Measurements from ENCODE around the gene ZNF280C.
"Not testable (repeated sequence)": the region's sequence is repeated elsewhere in the genome, so short reads cannot be mapped to it uniquely, and the experiment has no call there.

The ZNF280C gene

DNA sequence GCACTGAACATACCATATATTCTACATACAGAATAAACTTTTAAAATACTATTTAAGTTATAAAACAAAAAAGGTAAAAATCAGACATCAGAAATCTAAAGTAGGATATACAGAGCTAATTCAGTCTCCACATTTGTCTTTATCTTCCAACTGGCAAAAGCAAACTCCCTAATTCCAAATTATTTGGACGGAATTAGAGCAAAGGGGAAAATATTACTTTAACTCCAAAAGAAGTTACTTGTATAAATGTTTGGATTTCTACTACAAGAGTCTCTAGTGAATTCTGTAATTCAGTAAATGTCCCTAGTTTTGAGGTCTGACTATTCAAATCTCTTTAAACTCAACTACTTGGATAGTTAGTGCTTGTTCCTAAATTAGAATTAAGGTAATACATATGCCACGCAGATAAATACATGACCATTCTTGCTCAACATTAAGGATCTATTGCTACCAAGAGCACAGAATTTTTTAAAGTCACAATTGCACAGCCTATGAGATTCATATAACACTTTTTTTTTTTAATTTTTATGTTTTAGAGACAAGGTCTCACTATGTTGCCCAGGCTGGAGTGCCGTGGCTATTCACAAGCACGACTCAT lies 7.3 kb downstream of the ZNF280C start:
- DNase-seq (ENCODE audit: low read depth), result no peak

DNA sequence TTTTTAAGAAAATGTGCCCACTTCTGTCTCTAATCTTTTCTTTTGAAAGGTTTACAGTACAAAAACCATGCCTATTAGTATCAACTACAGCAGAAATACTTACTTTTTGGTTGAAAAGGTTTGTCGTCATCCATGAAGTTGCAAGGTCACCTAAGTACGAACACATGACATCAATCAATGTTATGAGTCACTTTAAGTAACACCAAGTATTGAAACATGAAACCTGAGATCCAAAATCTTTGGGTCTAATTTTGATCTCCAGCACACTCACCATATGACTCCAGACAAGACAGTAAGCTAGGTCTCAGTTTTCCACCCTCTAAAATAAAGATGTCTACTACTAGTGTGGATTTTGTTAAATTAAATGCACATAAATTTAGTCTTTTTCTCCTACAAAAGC lies 8.4 kb downstream of the ZNF280C start:
- DNase-seq (ENCODE audit: low read depth), result no peak

DNA sequence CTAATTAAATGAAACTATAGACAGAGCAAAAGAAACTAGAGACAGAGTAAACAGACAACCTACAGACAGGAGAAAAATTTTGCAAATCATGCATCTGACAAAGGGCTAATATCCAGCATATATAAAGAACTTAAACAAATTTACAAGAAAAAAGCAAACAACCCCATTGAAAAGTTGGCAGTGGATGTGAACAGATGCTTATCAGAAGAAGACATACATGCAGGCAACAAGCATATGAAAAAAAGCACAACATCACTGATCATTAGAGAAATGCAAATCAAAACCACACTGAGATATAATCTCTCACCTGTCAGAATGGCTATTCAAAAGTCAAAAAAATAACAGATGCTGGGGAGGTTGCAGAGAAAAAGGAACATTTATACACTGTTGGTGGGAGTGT lies 14.8 kb downstream of the ZNF280C start:
- no peak for DNase-seq (ENCODE audit: low read depth)

DNA sequence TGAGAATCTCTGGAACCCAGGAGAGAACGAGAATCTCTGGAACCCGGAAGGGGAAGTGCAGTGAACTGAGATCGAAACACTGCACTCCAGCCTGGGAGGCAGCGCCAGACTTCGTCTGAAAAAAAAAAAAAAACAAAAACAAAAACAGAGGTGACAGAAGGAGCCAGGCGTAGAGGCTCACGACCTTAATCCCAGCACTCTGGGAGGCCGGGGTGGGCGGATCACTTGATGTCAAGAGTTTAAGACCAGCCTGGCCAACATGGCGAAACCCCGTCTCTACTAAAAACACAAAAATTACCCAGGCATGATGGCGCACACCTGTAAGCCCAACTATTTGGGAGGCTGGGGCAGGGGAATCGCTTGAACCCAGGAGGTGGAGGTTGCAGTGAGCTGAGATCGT lies 17.0 kb downstream of the ZNF280C start:
- no peak for DNase-seq (ENCODE audit: low read depth)

- DNase-seq (ENCODE audit: low read depth), result no peak
Observed at GRCh38 chrX:130247996-130248395, 20.7 kb downstream of the ZNF280C start.

DNA sequence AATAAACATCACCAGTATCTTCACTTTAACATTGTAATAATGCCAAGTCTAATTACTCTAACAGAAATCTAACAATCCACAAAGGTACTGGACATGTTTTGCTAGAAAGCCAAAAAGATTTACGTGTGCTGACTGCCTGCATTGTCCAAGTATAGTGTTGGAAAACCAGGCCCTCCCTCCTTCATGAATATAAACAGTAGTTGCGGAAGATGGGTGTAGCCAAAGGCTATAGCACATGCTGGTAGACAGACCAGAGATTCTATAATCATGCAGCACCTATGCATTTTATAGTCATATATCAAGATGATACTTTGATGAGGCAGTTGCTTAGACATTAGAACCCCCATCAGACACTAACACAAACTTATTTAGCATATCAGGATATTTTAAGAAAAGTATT lies 22.6 kb downstream of the ZNF280C start:
- no peak for DNase-seq (ENCODE audit: low read depth)

DNA sequence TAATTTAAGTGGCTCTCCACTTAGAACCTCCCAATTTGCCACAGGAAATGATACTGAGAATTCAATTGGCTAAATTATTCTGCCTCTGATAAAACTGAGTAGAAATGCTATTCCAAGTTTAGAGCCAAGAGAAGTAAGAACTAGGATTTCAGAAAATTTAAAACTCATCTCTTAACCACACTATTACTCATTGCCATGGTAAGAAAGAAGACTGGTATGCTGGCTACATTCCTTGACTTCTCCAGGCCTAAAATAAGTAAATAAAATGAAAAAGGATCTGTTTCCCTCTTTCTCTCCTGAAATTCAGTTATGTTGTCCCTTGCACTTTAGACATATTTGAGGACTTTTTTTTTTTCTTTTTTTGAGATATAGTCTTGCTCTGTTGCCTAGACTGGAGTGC lies 23.3 kb downstream of the ZNF280C start:
- no peak for DNase-seq (ENCODE audit: low read depth)

GRCh38 chrX:130231184-130231583 lies 37.5 kb downstream of the ZNF280C start:
- DNase-seq (ENCODE audit: low read depth), result not testable (repeated sequence)

DNA sequence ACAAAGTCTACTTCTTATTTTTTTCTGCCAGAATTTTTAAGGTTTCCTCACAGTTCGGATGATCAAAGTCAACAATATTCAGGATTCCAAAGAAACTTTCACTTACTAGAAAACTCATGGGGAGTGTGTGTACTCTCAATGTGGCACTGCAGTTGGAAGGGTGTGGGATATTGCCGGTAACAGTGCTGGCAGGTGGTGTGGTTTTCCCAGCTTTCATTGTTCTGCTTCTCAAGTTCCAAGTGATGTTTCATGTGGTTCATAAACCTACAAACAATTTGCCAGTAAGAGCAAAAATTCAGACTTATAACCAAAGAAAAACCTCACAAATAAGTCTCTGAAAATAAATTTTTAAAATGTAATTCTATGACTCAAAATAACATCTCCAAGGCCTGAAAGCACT lies 39.8 kb downstream of the ZNF280C start:
- DNase-seq (ENCODE audit: low read depth), result no peak

DNA sequence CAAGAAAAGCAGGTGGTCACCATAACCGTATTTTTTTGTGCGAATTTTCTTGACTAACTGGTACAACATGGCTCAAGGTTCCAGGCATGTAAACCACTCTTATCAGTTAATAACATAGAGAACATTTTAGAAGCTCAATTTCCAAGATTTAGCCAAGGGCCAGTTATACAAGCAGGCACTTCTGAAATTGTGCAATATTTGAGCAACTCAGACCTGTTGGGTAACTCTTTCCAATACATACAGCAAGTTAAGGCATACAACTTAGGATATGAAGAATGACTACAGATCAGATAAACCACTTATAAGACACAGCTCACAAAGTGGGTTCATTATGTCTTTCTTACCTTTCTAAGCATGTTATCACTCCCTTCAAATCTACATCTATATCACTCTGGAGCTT lies 43.9 kb downstream of the ZNF280C start:
- no peak for DNase-seq (ENCODE audit: low read depth)

GRCh38 chrX:130216320-130216719 lies 52.4 kb downstream of the ZNF280C start:
- no peak for DNase-seq (ENCODE audit: low read depth)

DNA sequence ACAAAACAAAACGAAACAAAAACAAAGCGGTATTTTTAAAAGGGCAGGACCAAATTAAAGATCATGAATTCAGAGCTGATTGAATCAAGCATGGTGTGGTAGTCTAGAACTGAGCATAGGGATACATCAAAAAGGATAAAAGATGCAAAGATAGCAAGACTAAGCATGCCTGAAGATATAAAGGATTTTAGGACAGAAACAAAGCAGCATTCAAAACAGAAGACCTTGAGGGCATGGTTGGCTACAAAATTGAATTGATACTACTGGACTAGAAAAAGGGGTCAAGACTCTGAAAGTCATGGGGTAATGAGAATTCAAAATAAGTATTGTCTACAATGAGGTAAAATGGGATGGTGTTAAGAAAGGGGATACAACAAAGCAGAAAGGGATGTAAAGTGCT lies 55.3 kb downstream of the ZNF280C start:
- no peak for DNase-seq (ENCODE audit: low read depth)

- DNase-seq (ENCODE audit: low read depth), result no peak
Observed at GRCh38 chrX:130212371-130212770, 56.3 kb downstream of the ZNF280C start.

- DNase-seq (ENCODE audit: low read depth), result no peak
Observed at GRCh38 chrX:130211415-130212186, 57.1 kb downstream of the ZNF280C start.

- no peak for DNase-seq (ENCODE audit: low read depth)
Observed at GRCh38 chrX:130204647-130205046, 64.1 kb downstream of the ZNF280C start.

DNA sequence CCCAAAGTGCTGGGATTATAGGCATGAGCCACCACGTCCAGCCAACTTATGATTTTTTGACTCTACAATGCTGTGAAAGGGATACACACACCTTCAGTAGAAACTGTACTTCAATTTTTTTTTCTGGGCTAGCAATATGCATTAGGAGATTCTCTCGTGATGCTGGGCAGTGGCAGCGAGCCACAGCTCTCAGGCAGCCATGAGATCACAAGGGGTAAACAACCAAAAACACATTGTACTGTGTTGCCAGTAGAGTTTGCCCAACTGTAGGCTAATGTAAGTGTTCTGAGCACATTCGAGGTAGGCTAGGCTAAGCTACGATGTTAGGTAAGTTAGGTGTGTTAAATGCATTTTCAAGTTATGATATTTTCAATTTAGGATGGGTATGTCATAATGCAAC lies 71.2 kb downstream of the ZNF280C start:
- DNase-seq (ENCODE audit: low read depth), result no peak

DNA sequence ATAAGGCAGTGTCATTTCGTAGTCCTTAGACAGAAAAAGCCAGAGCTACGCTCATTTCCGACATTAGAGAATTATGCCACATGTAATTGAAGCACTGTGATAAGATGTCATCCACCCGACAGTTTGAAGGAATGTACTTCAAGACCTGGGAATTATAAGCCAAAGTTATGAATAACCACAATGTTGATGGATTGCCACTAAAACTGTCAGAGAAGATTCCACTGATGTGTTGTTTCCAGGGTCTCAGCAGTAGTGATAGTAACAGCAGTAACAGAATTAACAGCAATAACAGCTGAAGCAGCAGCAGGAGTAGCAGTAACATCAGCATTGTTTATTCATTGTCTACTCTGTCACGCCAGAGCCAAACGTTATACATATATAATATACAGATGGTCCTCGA lies 72.2 kb downstream of the ZNF280C start:
- DNase-seq (ENCODE audit: low read depth), result no peak

GRCh38 chrX:130190801-130191200 lies 77.9 kb downstream of the ZNF280C start:
- no peak for DNase-seq (ENCODE audit: low read depth)

GRCh38 chrX:130186651-130187050 lies 82.0 kb downstream of the ZNF280C start:
- DNase-seq (ENCODE audit: low read depth), result no peak

DNA sequence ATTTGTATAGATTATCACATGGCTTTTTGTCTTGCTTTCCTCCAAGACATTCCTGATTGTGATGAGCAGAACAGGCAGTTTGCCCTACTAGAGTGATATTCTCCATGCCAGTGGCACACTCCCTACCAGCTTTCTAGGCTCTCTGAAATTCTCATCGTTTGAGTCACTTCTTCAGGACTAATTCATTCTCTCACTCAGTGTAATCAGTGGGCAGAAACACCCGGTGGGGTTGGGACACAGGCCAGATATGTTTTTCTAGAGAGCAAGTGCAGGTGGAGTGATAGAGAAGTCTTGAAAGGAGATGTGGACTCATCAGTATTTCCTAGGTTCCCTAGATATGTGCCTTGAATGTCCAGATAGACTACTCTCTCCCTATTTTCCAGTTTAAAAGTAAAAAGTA lies 83.8 kb downstream of the ZNF280C start:
- no peak for DNase-seq (ENCODE audit: low read depth)

GRCh38 chrX:130184168-130184567 lies 84.5 kb downstream of the ZNF280C start:
- DNase-seq (ENCODE audit: low read depth), result no peak

GRCh38 chrX:130179579-130180215 lies 89.0 kb downstream of the ZNF280C start:
- DNase-seq (ENCODE audit: low read depth), result no peak

GRCh38 chrX:130179170-130179569 lies 89.5 kb downstream of the ZNF280C start:
- DNase-seq (ENCODE audit: low read depth), result no peak

- no peak for DNase-seq (ENCODE audit: low read depth)
Observed at GRCh38 chrX:130176942-130177341, 91.8 kb downstream of the ZNF280C start.

Measured in activated T-helper 9 cell treated with anti-CD3 and anti-CD28 coated beads, Interleukin-2, amount 50 U/mL, for 16 hours (primary cell).